SIG-M5 (cell line): ENCODE data around the gene ABCB8.
A peak's percentile ranks its signal among the peaks of the same experiment; 100 is the strongest.

ENCODE experiments used
- DNase-seq: peaks from one replicate; lab custom pipeline; 2025; lab: John Stamatoyannopoulos, UW

Gene ABCB8

GRCh38 chr7:151028131-151028947 lies at the start of gene ABCB8:
Gene ABCB8, plus strand, starts transcription at chr7:151028450. Its CDS starts 66 bp downstream, at chr7:151028516.
- peak; percentile 76 for DNase-seq

GRCh38 chr7:150979713-150980390 lies 48.4 kb upstream of the ABCB8 start:
- no peak for DNase-seq

GRCh38 chr7:150980663-150981062 lies 47.6 kb upstream of the ABCB8 start:
- no peak for DNase-seq

GRCh38 chr7:150981644-150982043 lies 46.6 kb upstream of the ABCB8 start:
- no peak for DNase-seq

- no peak for DNase-seq
Observed at GRCh38 chr7:150982351-150982750, 45.9 kb upstream of the ABCB8 start.

GRCh38 chr7:150983893-150984368 lies 44.3 kb upstream of the ABCB8 start:
- no peak for DNase-seq

GRCh38 chr7:150986099-150986512 lies 42.1 kb upstream of the ABCB8 start:
- no peak for DNase-seq

GRCh38 chr7:150986556-150986955 lies 41.7 kb upstream of the ABCB8 start:
- DNase-seq, result no peak

- no peak for DNase-seq
Observed at GRCh38 chr7:150988230-150989226, 39.7 kb upstream of the ABCB8 start.

GRCh38 chr7:150989456-150989855 lies 38.8 kb upstream of the ABCB8 start:
- no peak for DNase-seq

GRCh38 chr7:150990416-150991186 lies 37.6 kb upstream of the ABCB8 start, which contains the start of gene NOS3:
Gene NOS3, plus strand, starts transcription at chr7:150991017. Its CDS starts 2,787 bp downstream, at chr7:150993804.
- no peak for DNase-seq

- no peak for DNase-seq
Observed at GRCh38 chr7:150992051-150992640, 36.1 kb upstream of the ABCB8 start.

GRCh38 chr7:150992833-150993302 lies 35.4 kb upstream of the ABCB8 start:
- DNase-seq, result no peak

- no peak for DNase-seq
Observed at GRCh38 chr7:150993511-150993910, 34.7 kb upstream of the ABCB8 start.

- no peak for DNase-seq
Observed at GRCh38 chr7:150994141-150994837, 34.0 kb upstream of the ABCB8 start.

- DNase-seq, result no peak
Observed at GRCh38 chr7:150994838-150995510, 33.3 kb upstream of the ABCB8 start.

GRCh38 chr7:150996376-150997074 lies 31.7 kb upstream of the ABCB8 start:
- DNase-seq, result no peak

- DNase-seq, result no peak
Observed at GRCh38 chr7:150997075-150997511, 31.2 kb upstream of the ABCB8 start.

GRCh38 chr7:150997817-150998216 lies 30.4 kb upstream of the ABCB8 start:
- DNase-seq, result no peak
